Measurements from ENCODE around the gene BTN1A1.
"Not testable (repeated sequence)": the region's sequence is repeated elsewhere in the genome, so short reads cannot be mapped to it uniquely, and the experiment has no call there.

The BTN1A1 gene

DNA sequence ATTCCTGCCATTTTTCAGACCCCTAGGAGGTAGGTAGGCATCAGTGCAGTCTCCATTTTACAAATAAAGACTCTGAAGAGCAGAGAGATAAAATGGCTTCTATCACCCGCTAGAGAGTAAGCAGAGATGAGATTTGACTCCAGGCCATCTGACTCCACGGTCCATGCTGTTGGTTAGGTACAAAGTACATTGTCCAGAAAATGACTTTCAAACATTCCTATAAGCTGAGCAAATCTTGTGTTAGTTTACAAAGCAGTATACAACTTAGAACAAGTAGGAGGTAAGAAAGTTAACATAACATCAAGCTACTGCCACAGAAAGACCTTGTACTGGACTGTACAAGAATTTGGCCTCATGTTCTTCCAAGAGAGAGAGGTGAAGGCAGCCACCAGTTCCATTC, 14.9 kb downstream of the BTN1A1 start:
- DNase-seq = peak; percentile 33

- peak; percentile 96 for DNase-seq
Measured at GRCh38 chr6:26516481-26517427, 16.7 kb downstream of the BTN1A1 start.

DNA sequence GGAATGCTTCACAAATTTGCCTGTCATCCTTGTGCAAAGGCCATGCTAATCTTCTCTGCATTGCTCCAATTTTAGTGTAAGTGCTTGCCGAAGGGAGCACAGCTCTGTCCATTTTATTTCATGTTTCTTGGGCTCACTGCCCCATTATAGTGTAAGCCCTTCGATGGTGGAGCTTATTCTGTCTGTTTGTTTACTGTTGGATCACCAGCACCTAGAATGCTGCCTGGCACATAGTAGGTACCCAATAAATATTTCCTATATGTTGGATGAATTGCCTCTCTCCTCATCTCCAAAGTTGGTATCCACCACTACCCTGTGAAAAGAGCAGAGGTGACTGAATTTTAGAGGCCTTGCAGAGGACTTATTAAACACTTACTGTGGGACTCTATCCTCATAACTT, 19.3 kb downstream of the BTN1A1 start:
- no peak for DNase-seq

DNA sequence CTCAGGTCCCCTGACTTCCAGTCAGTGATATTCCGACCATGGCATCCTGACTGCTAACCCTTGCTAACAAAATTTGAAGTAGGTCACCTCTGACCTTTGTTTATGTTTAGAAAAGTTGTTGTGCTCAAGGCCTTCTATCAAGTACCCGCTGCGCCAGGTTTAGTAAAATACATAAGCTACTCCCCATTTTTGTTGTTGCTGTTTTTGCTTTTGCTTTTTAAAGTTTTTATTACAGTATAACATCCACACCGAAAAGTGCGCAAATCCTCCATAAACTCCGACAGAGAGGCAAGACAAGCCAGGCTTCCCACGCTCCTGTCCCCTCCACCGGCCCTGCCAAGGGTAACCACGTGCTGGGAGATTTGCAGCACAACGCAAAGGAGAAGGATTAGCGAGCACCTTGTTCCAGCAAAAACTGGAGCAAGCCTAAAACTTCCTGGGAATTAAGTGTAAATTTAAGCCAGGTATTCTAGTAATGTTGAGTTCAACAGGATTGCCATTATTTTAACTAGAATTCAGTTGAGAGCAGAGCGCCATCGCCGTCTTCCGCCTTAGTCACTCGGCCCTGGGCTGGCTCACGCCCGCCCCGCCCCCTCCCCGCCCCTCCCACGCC, 20.2 kb downstream of the BTN1A1 start:
- DNase-seq = peak; percentile 88

DNA sequence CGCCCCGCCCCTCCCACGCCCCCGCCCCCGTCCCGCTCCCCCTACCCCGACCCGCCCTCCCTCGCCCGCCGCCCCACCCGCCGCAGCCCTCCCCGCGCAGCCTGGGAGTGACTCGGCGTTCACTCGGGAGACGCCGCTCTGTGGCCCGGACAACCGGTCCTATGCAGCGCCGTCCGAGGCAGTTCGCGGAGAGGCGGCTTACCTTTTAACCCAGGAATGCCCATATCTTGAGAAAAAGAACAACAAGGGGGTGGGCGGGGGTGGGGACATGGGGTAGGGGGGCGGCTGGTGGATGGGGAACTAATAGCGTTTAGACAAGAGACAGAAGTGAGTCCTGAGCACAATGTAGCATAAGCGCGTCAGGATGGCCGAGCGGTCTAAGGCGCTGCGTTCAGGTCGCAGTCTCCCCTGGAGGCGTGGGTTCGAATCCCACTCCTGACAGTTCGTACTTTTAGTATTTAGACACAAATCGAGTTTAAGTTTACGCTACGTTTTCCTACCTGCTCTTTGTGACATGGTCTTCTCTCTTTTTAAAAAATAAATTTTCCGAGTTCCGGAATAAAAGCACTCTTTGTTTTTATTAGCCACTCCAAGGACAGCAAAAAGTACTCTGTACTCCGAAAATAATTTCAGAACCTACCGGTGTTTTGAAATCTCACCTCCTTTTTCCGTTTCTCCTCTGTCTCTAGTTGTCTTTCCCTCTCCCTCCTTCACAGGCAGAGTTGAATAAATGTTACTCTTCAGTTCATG, 20.9 kb downstream of the BTN1A1 start:
- DNase-seq = peak; percentile 93

GRCh38 chr6:26521600-26522391, 21.7 kb downstream of the BTN1A1 start:
- DNase-seq = peak; percentile 87

DNA sequence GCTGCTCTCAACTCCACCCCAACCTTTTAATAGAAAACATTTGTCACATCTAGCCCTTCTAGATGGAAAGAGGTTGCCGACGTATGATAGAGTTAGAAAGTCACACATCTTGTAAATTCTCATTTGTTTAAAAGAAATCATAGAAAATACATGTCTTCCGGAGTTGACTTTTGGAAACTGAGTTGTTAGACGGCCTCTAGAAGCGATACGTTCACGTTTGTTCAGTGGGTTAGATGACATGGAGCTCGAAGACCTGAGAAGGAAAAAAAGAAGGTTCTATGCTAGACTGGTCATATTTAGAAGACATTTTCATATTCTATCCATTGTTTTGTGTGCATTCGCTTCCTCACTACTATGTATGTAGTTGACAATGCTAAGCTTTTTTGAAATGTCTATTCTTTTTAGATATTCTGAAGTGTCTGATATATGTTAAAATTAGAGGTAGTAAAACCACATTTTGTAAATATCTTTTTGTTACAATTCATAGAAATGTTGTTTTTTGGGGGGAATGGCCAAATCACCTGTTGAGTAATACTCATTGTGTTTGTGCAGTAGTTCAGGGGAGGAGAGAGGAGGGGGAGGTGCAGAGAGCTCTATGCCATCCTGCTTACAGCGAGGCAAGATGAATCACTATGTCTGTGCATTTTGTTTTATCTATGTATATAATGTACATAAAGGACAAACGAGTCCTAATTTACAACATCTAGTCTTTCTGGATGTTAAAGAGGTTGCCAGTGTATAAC, 22.6 kb downstream of the BTN1A1 start:
- peak; percentile 71 for DNase-seq

- DNase-seq = not testable (repeated sequence)
Measured at GRCh38 chr6:26524314-26524713, 24.2 kb downstream of the BTN1A1 start.

- DNase-seq = no peak
Measured at GRCh38 chr6:26524722-26525370, 24.7 kb downstream of the BTN1A1 start.

DNA sequence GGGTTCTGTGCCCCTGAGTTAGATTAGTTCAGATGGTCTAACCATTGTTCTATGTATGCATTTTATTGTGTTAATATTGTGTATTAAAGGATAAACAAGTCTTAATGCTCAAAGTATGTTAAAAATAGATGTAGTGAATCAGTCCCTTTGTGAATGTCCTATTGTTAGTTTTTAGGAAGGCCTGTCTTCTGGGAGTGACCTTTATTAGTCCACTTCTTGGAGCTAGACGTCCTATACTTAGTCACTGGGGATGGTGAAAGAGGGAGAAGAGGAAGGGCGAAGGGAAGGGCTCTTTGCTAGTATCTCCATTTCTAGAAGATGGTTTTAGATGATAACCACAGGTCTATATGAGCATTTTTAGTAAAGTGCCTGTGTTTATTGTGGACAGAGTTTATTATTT, 25.7 kb downstream of the BTN1A1 start:
- no peak for DNase-seq

GRCh38 chr6:26526928-26527327, 26.8 kb downstream of the BTN1A1 start:
- no peak for DNase-seq

GRCh38 chr6:26530203-26530602, 30.1 kb downstream of the BTN1A1 start:
- no peak for DNase-seq

DNA sequence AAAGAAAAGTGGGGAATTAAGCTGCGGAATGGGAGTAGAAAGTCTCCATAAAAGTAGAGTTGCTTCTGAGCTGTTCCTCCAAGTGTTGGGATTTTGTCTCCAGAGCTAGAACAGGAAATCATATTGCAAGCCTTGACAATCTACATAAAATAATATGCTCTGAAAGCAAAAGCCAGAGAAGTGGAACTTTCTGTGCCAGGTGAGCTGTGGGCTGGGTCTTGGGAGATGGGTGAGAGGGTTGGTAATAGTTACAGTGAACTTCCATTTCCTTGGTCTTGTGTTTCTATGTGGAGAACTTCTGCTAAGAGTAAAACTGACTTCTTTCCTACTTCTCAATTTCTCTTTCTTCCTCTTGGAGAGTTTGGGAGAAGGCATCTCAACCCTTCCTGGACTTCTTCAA, 31.8 kb downstream of the BTN1A1 start:
- no peak for DNase-seq

GRCh38 chr6:26532699-26533531, 32.8 kb downstream of the BTN1A1 start:
- DNase-seq = peak; percentile 98

GRCh38 chr6:26533532-26533931, 33.4 kb downstream of the BTN1A1 start:
- DNase-seq = no peak

DNA sequence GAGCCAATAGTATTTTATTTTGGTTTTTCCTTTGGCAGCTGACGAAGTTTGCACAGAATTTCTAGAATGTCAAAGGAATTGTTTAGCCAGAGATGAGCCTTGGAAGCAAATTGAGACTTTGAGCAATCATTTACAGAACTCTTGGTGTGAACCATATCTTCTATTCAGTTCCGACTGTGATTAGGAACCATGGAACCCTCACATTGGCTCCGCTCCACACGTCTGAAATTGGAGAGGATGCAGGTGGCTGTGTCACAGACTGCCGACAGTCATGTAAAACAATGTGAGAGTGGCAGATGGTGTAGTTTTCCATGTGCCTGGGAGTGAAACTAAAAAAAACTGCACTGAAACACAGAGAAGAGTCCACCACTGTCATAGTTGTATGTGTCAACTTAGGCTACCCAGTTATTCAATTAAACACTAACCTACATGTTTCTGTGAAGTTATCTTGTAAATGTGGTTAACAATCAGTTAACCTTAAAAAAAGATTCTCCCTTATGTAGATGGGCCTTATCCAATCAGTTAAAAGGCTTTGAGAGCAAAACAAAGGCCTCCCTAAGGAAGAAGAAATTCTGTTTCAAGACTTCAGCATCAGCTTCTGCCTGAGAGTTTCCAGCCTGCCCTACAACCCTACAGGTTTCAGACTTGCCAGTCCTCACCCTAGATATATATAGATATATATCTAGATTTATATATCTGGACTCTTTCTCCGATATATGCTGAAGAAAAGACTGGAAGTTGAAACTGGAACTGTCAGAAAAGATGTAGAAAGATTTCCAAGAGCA, 34.8 kb downstream of the BTN1A1 start:
- peak; percentile 88 for DNase-seq

- DNase-seq = peak; percentile 84
Measured at GRCh38 chr6:26536571-26537159, 36.6 kb downstream of the BTN1A1 start.

GRCh38 chr6:26537160-26537845, 37.2 kb downstream of the BTN1A1 start:
- peak; percentile 98 for DNase-seq

Measured in NCI-H82 (cell line).